Ectodermal cell (in vitro differentiated cells): ENCODE data around the gene TRAPPC3.

ENCODE experiments used
- H3K27ac ChIP-seq: 2 replicates; pipeline ENCODE4 v1.7.0; 2013; ENCODE audit warnings: mild to moderate bottlenecking, low read depth, low read length; ENCODE audit not compliant: insufficient read depth, poor library complexity, severe bottlenecking
- H3K27me3 ChIP-seq: 2 replicates; pipeline ENCODE4 v1.7.0; 2013; ENCODE audit warnings: mild to moderate bottlenecking, low read length; ENCODE audit not compliant: insufficient read depth, control insufficient read depth, poor library complexity, severe bottlenecking
- H3K36me3 ChIP-seq: one replicate; pipeline ENCODE4 v1.7.0; 2013; ENCODE audit warnings: low read length; ENCODE audit not compliant: control insufficient read depth, insufficient read depth
- H3K4me1 ChIP-seq: one replicate; pipeline ENCODE4 v1.7.0; 2013; ENCODE audit warnings: low read length; ENCODE audit not compliant: control insufficient read depth, insufficient read depth
- H3K4me3 ChIP-seq: 2 replicates; pipeline ENCODE4 v1.7.0; 2013; ENCODE audit warnings: low read depth, low read length, control low read depth; ENCODE audit not compliant: insufficient read depth
- H3K9me3 ChIP-seq: 2 replicates; pipeline ENCODE4 v1.7.0; 2013; ENCODE audit warnings: mild to moderate bottlenecking, low read length, moderate library complexity; ENCODE audit not compliant: control insufficient read depth
- WGBS, 2 experiments: methylation state at CpG; one replicate each; pipeline ENCODE4 v1.1.7; 2013; ENCODE audit warnings: missing lambda C conversion rate in 2 of 2; 5-methylcytosine and 5-hydroxymethylcytosine counted together

Gene TRAPPC3

DNA sequence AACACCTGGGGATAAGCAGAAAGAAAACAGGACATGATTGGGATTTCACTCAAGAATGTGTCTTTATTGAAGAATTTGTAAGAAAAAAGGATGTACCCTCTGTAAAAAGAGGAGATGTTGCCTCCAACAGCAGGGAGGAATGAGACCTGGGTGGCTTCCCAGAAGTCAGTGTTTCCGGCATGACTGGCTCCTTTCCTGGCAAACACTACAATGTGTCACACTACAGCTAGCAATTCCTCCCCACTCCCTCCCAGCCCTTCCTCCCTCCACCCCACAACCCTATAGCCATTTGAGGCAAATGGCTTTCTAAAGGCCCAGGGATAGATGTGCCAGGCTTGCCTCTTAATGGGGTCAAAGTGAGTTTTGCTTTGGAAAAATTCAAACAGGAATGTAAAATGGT lies 12.8 kb downstream of the TRAPPC3 start:
- no peak overlapping the region for H3K4me3 ChIP-seq

DNA sequence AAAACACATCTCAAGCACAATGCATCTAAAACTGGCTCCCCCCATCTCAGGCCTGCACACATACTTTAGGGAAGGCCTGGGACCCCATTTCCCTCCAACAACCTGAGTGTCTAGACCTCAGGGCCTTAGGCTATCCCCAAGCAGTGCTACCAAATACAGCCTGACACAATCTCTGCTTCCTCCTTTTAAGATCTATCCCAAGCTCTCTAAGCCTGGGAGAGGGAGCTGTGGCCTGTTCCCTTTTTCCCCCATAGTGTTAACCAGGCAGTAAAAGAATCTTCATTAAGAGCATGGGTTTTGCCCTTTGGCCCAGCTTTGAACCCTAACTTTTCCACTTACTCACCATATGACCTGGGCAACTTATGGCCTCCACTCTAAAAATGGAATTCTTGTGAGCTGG lies 13.5 kb downstream of the TRAPPC3 start:
- peaks cover 13% of the 10 kb centered on the region for H3K36me3 ChIP-seq
- H3K9me3 ChIP-seq, result no peaks in the 10 kb centered on the region
- no peaks in the 10 kb centered on the region for H3K4me1 ChIP-seq
- no peak overlapping the region for H3K27ac ChIP-seq
- no peak overlapping the region for H3K4me3 ChIP-seq
- no peaks in the 10 kb centered on the region for H3K27me3 ChIP-seq

More for the DNA sequence above, 12.8 kb downstream of the TRAPPC3 start:
- WGBS, 2 experiments, result 95 to 96% methylated on average over 1 of the region's 1 CpG
- Histone ChIP-seq H3K9me3 (no peaks in the 10 kb centered on the region), H3K27me3 (no peaks in the 10 kb centered on the region), H3K36me3 (peaks cover 13% of the 10 kb centered on the region), H3K27ac (no peak overlapping the region), H3K4me1 (no peaks in the 10 kb centered on the region)

- Histone ChIP-seq H3K9me3 (no peaks in the 10 kb centered on the region), H3K27ac (no peak overlapping the region), H3K36me3 (peaks cover 13% of the 10 kb centered on the region), H3K4me3 (no peak overlapping the region), H3K27me3 (no peaks in the 10 kb centered on the region), H3K4me1 (no peaks in the 10 kb centered on the region)
- 86 to 89% methylated on average over 5 to 6 of the region's 6 CpGs for WGBS, 2 experiments
These were observed 14.0 kb downstream of the TRAPPC3 start for GRCh38 chr1:36135330-36135667.

DNA sequence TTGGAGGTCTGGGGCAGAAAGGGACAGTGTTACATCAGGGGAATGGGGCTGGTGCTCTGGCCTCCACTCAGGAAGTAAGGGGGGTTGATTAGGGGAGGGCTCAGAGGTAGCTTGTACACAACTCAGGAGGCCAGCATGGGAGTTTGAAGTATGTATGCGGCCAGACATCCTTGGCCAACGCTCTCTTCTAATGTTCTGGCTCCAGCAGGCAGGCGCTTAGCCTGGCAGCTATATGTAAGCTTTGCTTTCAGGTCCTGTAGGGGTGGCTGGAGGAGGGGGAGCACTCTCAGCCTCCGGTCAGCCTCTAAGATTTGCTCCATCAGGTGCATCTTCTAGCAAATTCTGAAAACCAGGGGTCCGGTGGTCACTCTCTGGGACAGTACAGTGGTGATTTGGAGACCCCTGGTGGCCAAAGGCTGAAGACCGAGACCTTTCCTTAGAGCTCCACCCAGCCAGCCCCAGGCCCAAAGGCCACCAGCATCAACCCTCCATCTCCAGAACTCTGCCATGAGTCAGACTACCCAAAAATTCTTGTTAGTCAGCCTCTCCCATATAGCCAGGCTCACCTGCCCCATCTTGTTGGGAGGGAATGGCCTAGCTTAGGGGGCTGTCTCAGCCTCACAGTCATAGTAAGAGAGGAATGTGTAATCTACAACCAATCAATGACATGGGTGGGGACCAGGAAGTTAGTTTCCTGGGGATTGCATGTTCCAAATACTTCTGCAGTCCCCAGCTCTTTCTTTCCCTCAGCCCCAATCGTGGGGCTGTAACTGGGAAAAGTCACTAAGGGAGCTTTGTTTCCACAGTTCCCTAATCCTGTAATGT lies 14.6 kb downstream of the TRAPPC3 start:
- no peaks in the 10 kb centered on the region for H3K4me1 ChIP-seq
- H3K9me3 ChIP-seq, result no peaks in the 10 kb centered on the region
- WGBS, 2 experiments, result 68 to 70% methylated on average over 7 of the region's 7 CpGs
- no peaks in the 10 kb centered on the region for H3K27me3 ChIP-seq
- H3K4me3 ChIP-seq, result no peak overlapping the region
- H3K27ac ChIP-seq, result no peak overlapping the region
- H3K36me3 ChIP-seq, result peaks cover 13% of the 10 kb centered on the region

DNA sequence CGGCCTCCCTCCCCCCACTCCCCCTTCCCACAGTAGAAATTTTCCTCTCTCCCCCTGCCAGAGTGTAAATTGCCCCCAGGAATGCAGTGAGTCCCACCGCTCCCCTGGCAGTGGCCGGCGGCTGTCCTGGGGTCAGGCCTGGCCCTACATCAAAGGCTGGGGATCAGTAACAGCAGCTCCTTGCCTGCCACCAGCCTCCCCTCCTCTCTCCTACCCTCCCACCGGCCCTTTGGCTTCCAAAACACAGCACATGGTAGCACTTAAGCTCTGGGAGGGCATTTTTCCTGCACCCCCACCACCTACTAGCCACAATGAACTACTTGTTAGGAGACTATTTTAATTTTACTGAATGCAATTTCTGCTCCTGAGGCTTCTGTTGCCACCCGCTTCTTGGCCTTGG lies 15.3 kb downstream of the TRAPPC3 start:
- peaks cover 13% of the 10 kb centered on the region for H3K36me3 ChIP-seq
- no peak overlapping the region for H3K4me3 ChIP-seq
- no peaks in the 10 kb centered on the region for H3K9me3 ChIP-seq
- no peaks in the 10 kb centered on the region for H3K27me3 ChIP-seq
- 69 to 71% methylated on average over 6 of the region's 6 CpGs for WGBS, 2 experiments
- no peaks in the 10 kb centered on the region for H3K4me1 ChIP-seq
- no peak overlapping the region for H3K27ac ChIP-seq

GRCh38 chr1:36133484-36133883 lies 15.8 kb downstream of the TRAPPC3 start:
- Histone ChIP-seq H3K4me1 (no peaks in the 10 kb centered on the region), H3K36me3 (peaks cover 13% of the 10 kb centered on the region), H3K4me3 (no peak overlapping the region), H3K27me3 (no peaks in the 10 kb centered on the region), H3K27ac (no peak overlapping the region), H3K9me3 (no peaks in the 10 kb centered on the region)
- 94 to 95% methylated on average over 3 of the region's 3 CpGs for WGBS, 2 experiments

DNA sequence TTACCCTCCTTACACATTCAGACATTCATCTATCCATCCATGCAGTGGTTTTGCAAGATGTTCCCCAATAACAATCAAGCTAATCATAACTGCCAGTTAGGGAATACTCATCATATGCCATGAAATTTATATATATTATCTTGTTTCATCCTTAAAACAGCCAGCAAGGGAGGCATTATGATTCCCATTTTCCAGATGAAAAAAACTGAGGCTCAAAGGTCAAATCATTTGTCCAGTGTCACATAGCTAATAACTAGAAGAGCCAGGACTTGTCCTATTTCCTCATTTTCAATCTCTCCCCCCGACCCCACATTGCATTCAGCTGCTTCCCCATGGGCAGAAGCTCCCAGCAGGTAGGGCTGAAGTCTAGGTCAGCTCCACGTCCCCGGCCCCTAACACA lies 17.3 kb downstream of the TRAPPC3 start:
- Histone ChIP-seq H3K9me3 (no peaks in the 10 kb centered on the region), H3K27ac (no peak overlapping the region), H3K4me3 (no peak overlapping the region), H3K4me1 (no peaks in the 10 kb centered on the region), H3K36me3 (peaks cover 5% of the 10 kb centered on the region), H3K27me3 (no peaks in the 10 kb centered on the region)
- WGBS, 2 experiments, result 84 to 94% methylated on average over 3 of the region's 3 CpGs

DNA sequence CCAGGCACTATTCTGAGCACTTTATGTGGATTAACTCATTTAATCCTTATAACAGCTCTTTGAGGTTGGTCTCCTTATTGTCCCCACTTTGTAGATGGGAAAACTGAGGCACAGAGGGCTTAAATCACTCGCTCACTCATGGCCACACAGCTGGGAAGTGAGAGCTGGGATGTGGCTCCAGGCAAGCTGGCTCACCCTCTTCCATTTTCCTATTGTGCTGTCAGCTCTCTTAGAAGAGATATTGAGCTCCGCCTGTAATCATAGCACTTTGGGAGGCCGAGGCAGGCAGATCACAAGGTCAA lies 20.4 kb downstream of the TRAPPC3 start:
- WGBS, 2 experiments, result 86 to 93% methylated on average over 3 of the region's 3 CpGs

DNA sequence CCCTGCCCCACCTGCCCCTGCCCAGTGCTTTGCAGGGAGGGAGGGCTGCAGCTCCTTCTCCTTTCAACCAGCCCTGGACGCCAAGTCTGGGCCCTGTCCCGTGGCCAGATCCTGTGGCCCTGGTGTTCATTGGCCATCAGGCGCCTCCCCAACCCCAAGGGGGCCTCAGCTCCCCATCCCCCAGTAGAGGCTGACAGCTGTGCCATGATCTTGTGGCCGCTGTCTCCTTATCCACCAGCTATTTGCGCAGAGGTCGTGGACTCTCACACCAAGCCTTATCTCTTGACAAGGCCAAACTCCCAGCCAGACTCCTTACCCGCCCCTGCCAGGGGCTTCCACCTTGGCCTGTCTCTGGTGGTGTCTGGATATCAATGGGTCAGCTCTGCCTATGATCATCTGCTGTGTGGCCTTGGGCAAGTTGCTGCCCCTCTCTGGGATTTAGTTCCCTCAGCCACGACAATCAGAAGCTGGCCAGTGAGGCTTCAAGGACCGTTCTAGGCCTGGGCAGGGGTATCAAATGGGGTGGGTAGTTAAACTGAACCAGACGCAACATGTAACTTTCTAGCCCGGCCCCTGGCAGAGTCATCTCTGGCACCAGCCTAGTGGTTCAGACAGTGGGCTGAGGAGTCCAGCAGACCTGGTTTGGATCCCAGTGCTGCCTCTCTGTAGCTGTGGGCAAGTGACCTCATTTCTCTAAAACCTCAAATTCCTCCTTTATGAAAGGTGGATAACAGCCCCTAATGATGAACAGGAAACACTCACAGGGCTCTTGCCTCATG lies 21.0 kb downstream of the TRAPPC3 start:
- H3K4me3 ChIP-seq, result no peak overlapping the region
- H3K36me3 ChIP-seq, result no peaks in the 10 kb centered on the region
- WGBS, 2 experiments, result 90% methylated on average over 11 of the region's 11 CpGs
- H3K9me3 ChIP-seq, result no peaks in the 10 kb centered on the region
- H3K27ac ChIP-seq, result no peak overlapping the region
- H3K27me3 ChIP-seq, result peaks cover 34% of the 10 kb centered on the region
- H3K4me1 ChIP-seq, result no peaks in the 10 kb centered on the region

More for the DNA sequence above, 20.4 kb downstream of the TRAPPC3 start:
- H3K36me3 ChIP-seq, result no peaks in the 10 kb centered on the region
- no peak overlapping the region for H3K27ac ChIP-seq
- H3K4me3 ChIP-seq, result no peak overlapping the region
- no peaks in the 10 kb centered on the region for H3K9me3 ChIP-seq
- peaks cover 28% of the 10 kb centered on the region for H3K27me3 ChIP-seq
- H3K4me1 ChIP-seq, result no peaks in the 10 kb centered on the region

- WGBS, 2 experiments, result 84 to 92% methylated on average over 7 of the region's 7 CpGs
- H3K27me3 ChIP-seq, result peaks cover 48% of the 10 kb centered on the region
- no peaks in the 10 kb centered on the region for H3K4me1 ChIP-seq
- no peaks in the 10 kb centered on the region for H3K9me3 ChIP-seq
- H3K36me3 ChIP-seq, result no peaks in the 10 kb centered on the region
- no peak overlapping the region for H3K27ac ChIP-seq
- no peak overlapping the region for H3K4me3 ChIP-seq
These were observed 22.3 kb downstream of the TRAPPC3 start for GRCh38 chr1:36126797-36127500.
